ENCODE results near the gene RPS24.
"Not testable (repeated sequence)": the region's sequence is repeated elsewhere in the genome, so short reads cannot be mapped to it uniquely, and the experiment has no call there.

Gene RPS24

GRCh38 chr10:78033637-78034470 is at the start of gene RPS24:
TSS of gene RPS24 (plus strand) at chr10:78033863. CDS start at chr10:78033902, 39 bp downstream.
- DNase-seq (ENCODE audit: low read depth in 3 of 3, low spot score in 1 of 3): peak; percentile 83 to 91 (median 90)

- DNase-seq (ENCODE audit: low read depth in 3 of 3, low spot score in 1 of 3): no peak
Observed at GRCh38 chr10:77984986-77985385, 48.7 kb upstream of the RPS24 start.

GRCh38 chr10:77987671-77988255 is 45.9 kb upstream of the RPS24 start:
- DNase-seq (ENCODE audit: low read depth in 3 of 3, low spot score in 1 of 3): no peak

DNA sequence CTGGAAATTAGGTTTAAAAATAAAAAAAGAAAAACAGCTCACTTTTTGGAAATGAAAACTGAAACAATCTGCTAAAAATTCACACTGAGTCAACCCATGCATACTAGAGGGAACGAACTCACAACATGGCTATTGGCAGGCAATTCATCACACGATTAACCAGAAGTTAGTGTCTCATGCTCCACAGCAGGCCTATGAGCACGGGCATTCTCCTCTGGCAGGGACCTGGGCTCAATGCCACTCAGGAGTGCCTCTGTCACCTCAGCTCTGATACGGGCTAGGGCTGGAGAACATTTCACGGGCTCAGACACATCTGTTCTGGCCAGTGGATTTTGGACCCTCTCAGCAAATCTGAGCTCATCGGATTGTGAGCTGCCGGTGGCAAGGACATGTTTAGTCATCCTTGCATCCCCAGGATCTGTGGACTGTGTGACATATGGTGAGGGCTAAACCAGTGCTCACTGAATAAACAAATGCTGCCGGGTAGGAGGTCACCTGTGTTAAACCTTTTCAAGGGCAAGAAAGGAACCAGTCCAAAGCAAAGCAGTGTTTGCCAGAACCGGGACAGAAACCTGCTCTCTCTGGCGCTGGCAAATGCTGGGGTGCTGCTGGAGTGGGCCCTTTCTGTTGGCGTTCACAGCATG is 44.5 kb upstream of the RPS24 start:
- DNase-seq (ENCODE audit: low read depth in 3 of 3, low spot score in 1 of 3): no peak

DNA sequence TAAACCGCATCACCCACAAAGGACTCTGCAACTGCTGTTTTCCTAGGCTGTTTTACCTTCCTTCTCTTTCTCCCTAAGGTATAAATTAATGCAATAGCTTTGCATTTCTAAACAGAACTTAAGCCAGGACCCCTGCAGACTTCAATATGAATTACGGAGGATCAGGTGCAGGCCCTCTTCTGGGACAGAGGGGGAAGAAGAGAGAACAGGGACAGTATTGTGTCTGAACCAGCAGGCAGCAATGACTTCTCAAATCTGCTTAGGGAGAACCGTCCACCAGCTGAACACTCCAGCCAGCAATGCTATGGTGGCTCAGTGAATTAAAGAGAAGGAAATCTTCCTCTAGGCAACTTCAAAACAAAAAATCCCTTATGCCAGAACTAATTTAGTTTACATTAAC is 40.0 kb upstream of the RPS24 start:
- no peak for DNase-seq (ENCODE audit: low read depth in 3 of 3, low spot score in 1 of 3)

DNA sequence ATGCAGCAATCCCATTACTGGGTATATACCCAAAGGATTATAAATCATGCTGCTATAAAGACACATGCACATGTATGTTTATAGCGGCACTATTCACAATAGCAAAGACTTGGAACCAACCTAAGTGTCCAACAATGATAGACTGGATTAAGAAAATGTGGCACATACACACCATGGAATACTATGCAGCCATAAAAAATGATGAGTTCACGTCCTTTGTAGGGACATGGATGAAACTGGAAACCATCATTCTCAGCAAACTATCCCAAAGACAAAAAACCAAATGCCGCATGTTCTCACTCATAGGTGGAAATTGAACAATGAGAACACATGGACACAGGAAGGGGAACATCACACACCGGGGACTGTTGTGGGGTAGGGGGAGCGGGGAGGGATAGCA is 34.9 kb upstream of the RPS24 start:
- not testable (repeated sequence) for DNase-seq (ENCODE audit: low read depth in 3 of 3, low spot score in 1 of 3)

DNA sequence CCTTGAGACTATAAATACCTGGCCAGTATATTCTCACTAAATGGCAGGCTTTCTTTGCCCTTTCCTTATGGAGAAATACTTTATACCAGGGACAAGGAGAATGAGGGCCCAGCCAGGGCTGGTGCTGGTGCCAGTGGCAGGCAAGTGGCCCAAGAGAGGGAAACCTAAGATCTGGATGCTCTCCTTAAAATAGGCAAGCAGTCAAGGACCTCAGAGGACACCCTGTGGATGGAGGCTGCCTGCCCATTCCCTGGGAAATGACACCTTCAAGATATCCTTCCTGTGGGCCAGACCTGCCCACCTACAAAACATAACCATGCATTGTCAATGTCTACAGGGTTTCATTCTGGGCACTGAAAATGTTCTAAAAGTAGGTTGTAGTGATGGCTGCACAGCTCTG is 33.5 kb upstream of the RPS24 start:
- no peak for DNase-seq (ENCODE audit: low read depth in 3 of 3, low spot score in 1 of 3)

- no peak for DNase-seq (ENCODE audit: low read depth in 3 of 3, low spot score in 1 of 3)
Observed at GRCh38 chr10:78000956-78001472, 32.6 kb upstream of the RPS24 start.

- DNase-seq (ENCODE audit: low read depth in 3 of 3, low spot score in 1 of 3): no peak
Observed at GRCh38 chr10:78002541-78003288, 30.9 kb upstream of the RPS24 start.

- no peak for DNase-seq (ENCODE audit: low read depth in 3 of 3, low spot score in 1 of 3)
Observed at GRCh38 chr10:78004215-78005026, 29.2 kb upstream of the RPS24 start.

GRCh38 chr10:78007172-78007571 is 26.5 kb upstream of the RPS24 start:
- no peak for DNase-seq (ENCODE audit: low read depth in 3 of 3, low spot score in 1 of 3)

- no peak for DNase-seq (ENCODE audit: low read depth in 3 of 3, low spot score in 1 of 3)
Observed at GRCh38 chr10:78009662-78010061, 24.0 kb upstream of the RPS24 start.

- DNase-seq (ENCODE audit: low read depth in 3 of 3, low spot score in 1 of 3): no peak
Observed at GRCh38 chr10:78010278-78010677, 23.4 kb upstream of the RPS24 start.

DNA sequence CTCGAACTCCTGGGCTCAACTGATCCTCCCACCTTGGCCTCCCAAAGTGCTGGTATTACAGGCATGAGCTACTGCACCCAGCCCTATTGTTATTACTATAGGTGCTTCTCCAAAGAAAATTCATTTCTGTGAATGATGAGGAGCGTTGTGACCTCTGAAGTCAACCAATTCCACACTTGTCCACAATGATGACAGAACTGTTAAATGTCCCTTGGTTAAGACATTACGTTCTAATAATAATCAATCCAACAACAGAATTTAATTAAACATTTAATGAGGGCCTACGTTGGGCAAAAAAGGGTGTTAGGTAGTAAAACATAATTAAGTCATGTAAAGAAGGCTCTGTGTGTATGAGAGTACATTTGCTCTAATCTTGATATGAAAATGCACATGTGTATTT is 22.6 kb upstream of the RPS24 start:
- no peak for DNase-seq (ENCODE audit: low read depth in 3 of 3, low spot score in 1 of 3)

DNA sequence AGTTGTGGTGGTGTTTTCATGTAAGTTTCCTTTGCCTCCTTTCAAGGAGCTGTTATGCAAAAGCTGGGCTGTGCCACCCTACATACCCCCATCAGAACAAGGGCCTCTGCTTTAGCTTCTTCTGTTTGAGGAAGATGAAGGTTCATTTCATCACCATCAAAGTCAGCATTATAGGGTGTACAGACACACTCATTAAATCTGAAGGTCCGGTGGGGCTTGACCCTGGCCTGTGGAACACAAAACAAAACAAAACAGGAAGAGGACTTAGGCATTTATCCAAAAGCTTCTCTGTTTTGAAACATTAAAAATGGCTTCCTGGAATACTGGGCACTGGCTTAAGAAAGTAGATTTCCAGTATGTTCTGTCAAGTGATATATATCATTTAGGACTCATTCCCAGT is 20.1 kb upstream of the RPS24 start:
- no peak for DNase-seq (ENCODE audit: low read depth in 3 of 3, low spot score in 1 of 3)

GRCh38 chr10:78015546-78015945 is 18.1 kb upstream of the RPS24 start:
- DNase-seq (ENCODE audit: low read depth in 3 of 3, low spot score in 1 of 3): no peak

DNA sequence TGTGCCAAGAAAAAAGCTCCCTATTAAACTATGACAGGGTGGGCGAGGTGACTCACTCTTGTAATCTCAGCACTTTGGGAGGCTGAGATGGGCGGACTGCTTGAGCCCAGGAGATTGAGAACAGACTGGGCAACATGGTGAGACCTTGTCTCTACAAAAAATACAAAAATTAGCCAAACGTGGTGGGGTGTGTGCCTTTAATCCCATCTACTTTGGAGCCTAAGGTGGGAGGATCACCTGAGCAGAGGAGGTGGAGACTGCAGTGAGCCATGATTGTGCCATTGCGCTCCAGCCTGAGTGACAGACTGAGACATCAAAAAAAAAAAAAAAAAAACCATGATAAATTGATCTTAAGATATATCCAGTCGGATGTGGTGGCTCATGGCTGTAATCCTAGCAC is 15.8 kb upstream of the RPS24 start:
- no peak for DNase-seq (ENCODE audit: low read depth in 3 of 3, low spot score in 1 of 3)

DNA sequence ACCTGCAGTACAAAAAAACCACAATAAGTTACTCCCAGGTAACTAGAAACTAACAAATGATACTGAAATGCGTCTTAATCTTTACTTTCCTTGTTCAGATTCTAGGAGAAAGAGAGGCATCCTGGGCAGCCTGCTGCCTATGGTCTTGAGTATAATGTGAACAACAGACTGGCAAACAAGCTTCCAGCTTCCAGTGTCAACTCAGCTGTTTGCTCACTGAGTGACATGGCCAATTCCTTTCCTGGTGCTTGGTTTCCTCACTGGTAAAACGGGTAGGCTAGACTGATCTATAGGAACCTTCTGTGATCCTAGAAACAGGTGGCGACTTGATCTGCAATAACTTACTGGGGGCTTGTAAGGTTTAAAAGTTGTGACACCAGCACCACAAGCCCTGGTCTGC is 14.4 kb upstream of the RPS24 start:
- no peak for DNase-seq (ENCODE audit: low read depth in 3 of 3, low spot score in 1 of 3)

- DNase-seq (ENCODE audit: low read depth in 3 of 3, low spot score in 1 of 3): no peak
Observed at GRCh38 chr10:78021201-78021600, 12.5 kb upstream of the RPS24 start.

DNA sequence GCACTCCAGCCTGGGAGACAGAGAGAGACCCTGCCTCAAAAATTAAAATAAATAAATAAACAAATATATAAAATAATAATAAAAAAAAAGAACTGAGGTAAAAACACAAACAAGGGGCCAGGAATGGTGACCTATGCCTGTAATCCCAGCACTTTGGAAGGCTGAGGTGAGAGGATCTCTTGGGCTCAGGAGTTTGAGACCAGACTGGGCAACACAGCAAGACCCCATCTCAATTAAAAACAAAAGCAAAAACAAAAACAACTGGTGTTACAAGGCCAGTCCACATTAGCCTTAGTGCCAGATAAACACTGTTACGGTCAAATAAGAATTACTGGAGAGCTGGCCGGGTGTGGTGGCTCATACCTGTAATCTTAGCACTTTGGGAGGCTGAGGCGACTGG is 9.9 kb upstream of the RPS24 start:
- DNase-seq (ENCODE audit: low read depth in 3 of 3, low spot score in 1 of 3): no peak
